Measurements from ENCODE around the gene CTDSP1.
A peak's percentile ranks its signal among the peaks of the same experiment; 100 is the strongest.

The CTDSP1 gene

GRCh38 chr2:218382785-218383184 lies 16.9 kb upstream of the CTDSP1 start:
- no peak overlapping the region for H3K27ac ChIP-seq (ENCODE audit: low read length)
- H3K27me3 ChIP-seq (ENCODE audit: control insufficient read depth in 1 of 2, insufficient read depth in 2 of 2, low read length in 2 of 2), result no peaks in the 10 kb centered on the region
- H3K9ac ChIP-seq (ENCODE audit: low read length in 2 of 2), result no peak overlapping the region
- H3K4me1 ChIP-seq (ENCODE audit: control insufficient read depth, insufficient read depth, low read length), result peaks cover 9% of the 10 kb centered on the region
- no peaks in the 10 kb centered on the region for H3K9me3 ChIP-seq (ENCODE audit: control insufficient read depth in 2 of 2, low read length in 2 of 2)
- H3K4me3 ChIP-seq (ENCODE audit: low read length in 2 of 2), result no peak overlapping the region
- no peaks in the 10 kb centered on the region for H3K36me3 ChIP-seq (ENCODE audit: control insufficient read depth in 2 of 2, insufficient read depth in 2 of 2, low read length in 2 of 2)

GRCh38 chr2:218383892-218384519 lies 15.7 kb upstream of the CTDSP1 start:
- Histone ChIP-seq H3K36me3 (ENCODE audit: control insufficient read depth in 2 of 2, insufficient read depth in 2 of 2, low read length in 2 of 2) (no peaks in the 10 kb centered on the region), H3K27ac (ENCODE audit: low read length) (no peak overlapping the region), H3K4me1 (ENCODE audit: control insufficient read depth, insufficient read depth, low read length) (peaks cover 11% of the 10 kb centered on the region), H3K4me3 (ENCODE audit: low read length in 2 of 2) (no peak overlapping the region), H3K9ac (ENCODE audit: low read length in 2 of 2) (no peak overlapping the region), H3K27me3 (ENCODE audit: control insufficient read depth in 1 of 2, insufficient read depth in 2 of 2, low read length in 2 of 2) (no peaks in the 10 kb centered on the region), H3K9me3 (ENCODE audit: control insufficient read depth in 2 of 2, low read length in 2 of 2) (no peaks in the 10 kb centered on the region)

GRCh38 chr2:218384975-218385374 lies 14.7 kb upstream of the CTDSP1 start:
- no peaks in the 10 kb centered on the region for H3K27me3 ChIP-seq (ENCODE audit: control insufficient read depth in 1 of 2, insufficient read depth in 2 of 2, low read length in 2 of 2)
- H3K4me1 ChIP-seq (ENCODE audit: control insufficient read depth, insufficient read depth, low read length), result peaks cover 11% of the 10 kb centered on the region
- no peak overlapping the region for H3K9ac ChIP-seq (ENCODE audit: low read length in 2 of 2)
- no peak overlapping the region for H3K27ac ChIP-seq (ENCODE audit: low read length)
- H3K9me3 ChIP-seq (ENCODE audit: control insufficient read depth in 2 of 2, low read length in 2 of 2), result no peaks in the 10 kb centered on the region
- no peaks in the 10 kb centered on the region for H3K36me3 ChIP-seq (ENCODE audit: control insufficient read depth in 2 of 2, insufficient read depth in 2 of 2, low read length in 2 of 2)
- no peak overlapping the region for H3K4me3 ChIP-seq (ENCODE audit: low read length in 2 of 2)

- no peaks in the 10 kb centered on the region for H3K36me3 ChIP-seq (ENCODE audit: control insufficient read depth in 2 of 2, insufficient read depth in 2 of 2, low read length in 2 of 2)
- H3K9ac ChIP-seq (ENCODE audit: low read length in 2 of 2), result no peak overlapping the region
- H3K4me3 ChIP-seq (ENCODE audit: low read length in 2 of 2), result peak overlapping the region; percentile 20 to 72
- H3K4me1 ChIP-seq (ENCODE audit: control insufficient read depth, insufficient read depth, low read length), result peaks cover 11% of the 10 kb centered on the region
- H3K27ac ChIP-seq (ENCODE audit: low read length), result no peak overlapping the region
- no peaks in the 10 kb centered on the region for H3K9me3 ChIP-seq (ENCODE audit: control insufficient read depth in 2 of 2, low read length in 2 of 2)
- H3K27me3 ChIP-seq (ENCODE audit: control insufficient read depth in 1 of 2, insufficient read depth in 2 of 2, low read length in 2 of 2), result no peaks in the 10 kb centered on the region
Measured at GRCh38 chr2:218386505-218387368, 12.9 kb upstream of the CTDSP1 start.

- Histone ChIP-seq H3K36me3 (ENCODE audit: control insufficient read depth in 2 of 2, insufficient read depth in 2 of 2, low read length in 2 of 2) (no peaks in the 10 kb centered on the region), H3K27ac (ENCODE audit: low read length) (no peak overlapping the region), H3K4me3 (ENCODE audit: low read length in 2 of 2) (peak overlapping the region; percentile 20 to 72), H3K27me3 (ENCODE audit: control insufficient read depth in 1 of 2, insufficient read depth in 2 of 2, low read length in 2 of 2) (no peaks in the 10 kb centered on the region), H3K4me1 (ENCODE audit: control insufficient read depth, insufficient read depth, low read length) (peaks cover 11% of the 10 kb centered on the region), H3K9ac (ENCODE audit: low read length in 2 of 2) (no peak overlapping the region), H3K9me3 (ENCODE audit: control insufficient read depth in 2 of 2, low read length in 2 of 2) (no peaks in the 10 kb centered on the region)
Measured at GRCh38 chr2:218387369-218388194, 12.1 kb upstream of the CTDSP1 start.

- Histone ChIP-seq H3K4me3 (ENCODE audit: low read length in 2 of 2) (no peak overlapping the region), H3K27me3 (ENCODE audit: control insufficient read depth in 1 of 2, insufficient read depth in 2 of 2, low read length in 2 of 2) (no peaks in the 10 kb centered on the region), H3K4me1 (ENCODE audit: control insufficient read depth, insufficient read depth, low read length) (peaks cover 11% of the 10 kb centered on the region), H3K9me3 (ENCODE audit: control insufficient read depth in 2 of 2, low read length in 2 of 2) (no peaks in the 10 kb centered on the region), H3K36me3 (ENCODE audit: control insufficient read depth in 2 of 2, insufficient read depth in 2 of 2, low read length in 2 of 2) (no peaks in the 10 kb centered on the region), H3K9ac (ENCODE audit: low read length in 2 of 2) (no peak overlapping the region), H3K27ac (ENCODE audit: low read length) (no peak overlapping the region)
Measured at GRCh38 chr2:218389333-218390150, 10.1 kb upstream of the CTDSP1 start.

GRCh38 chr2:218391202-218391601 lies 8.5 kb upstream of the CTDSP1 start:
- no peaks in the 10 kb centered on the region for H3K9me3 ChIP-seq (ENCODE audit: control insufficient read depth in 2 of 2, low read length in 2 of 2)
- no peak overlapping the region for H3K27ac ChIP-seq (ENCODE audit: low read length)
- H3K4me1 ChIP-seq (ENCODE audit: control insufficient read depth, insufficient read depth, low read length), result peaks cover 15% of the 10 kb centered on the region
- H3K36me3 ChIP-seq (ENCODE audit: control insufficient read depth in 2 of 2, insufficient read depth in 2 of 2, low read length in 2 of 2), result no peaks in the 10 kb centered on the region
- H3K9ac ChIP-seq (ENCODE audit: low read length in 2 of 2), result no peak overlapping the region
- no peak overlapping the region for H3K4me3 ChIP-seq (ENCODE audit: low read length in 2 of 2)
- H3K27me3 ChIP-seq (ENCODE audit: control insufficient read depth in 1 of 2, insufficient read depth in 2 of 2, low read length in 2 of 2), result no peaks in the 10 kb centered on the region

GRCh38 chr2:218392459-218392858 lies 7.2 kb upstream of the CTDSP1 start:
- Histone ChIP-seq H3K4me3 (ENCODE audit: low read length in 2 of 2) (no peak overlapping the region), H3K27ac (ENCODE audit: low read length) (no peak overlapping the region), H3K36me3 (ENCODE audit: control insufficient read depth in 2 of 2, insufficient read depth in 2 of 2, low read length in 2 of 2) (no peaks in the 10 kb centered on the region), H3K27me3 (ENCODE audit: control insufficient read depth in 1 of 2, insufficient read depth in 2 of 2, low read length in 2 of 2) (no peaks in the 10 kb centered on the region), H3K4me1 (ENCODE audit: control insufficient read depth, insufficient read depth, low read length) (peaks cover 20% of the 10 kb centered on the region), H3K9me3 (ENCODE audit: control insufficient read depth in 2 of 2, low read length in 2 of 2) (no peaks in the 10 kb centered on the region), H3K9ac (ENCODE audit: low read length in 2 of 2) (no peak overlapping the region)

- Histone ChIP-seq H3K9ac (ENCODE audit: low read length in 2 of 2) (no peak overlapping the region), H3K27ac (ENCODE audit: low read length) (no peak overlapping the region), H3K9me3 (ENCODE audit: control insufficient read depth in 2 of 2, low read length in 2 of 2) (no peaks in the 10 kb centered on the region), H3K36me3 (ENCODE audit: control insufficient read depth in 2 of 2, insufficient read depth in 2 of 2, low read length in 2 of 2) (no peaks in the 10 kb centered on the region), H3K4me3 (ENCODE audit: low read length in 2 of 2) (no peak overlapping the region), H3K4me1 (ENCODE audit: control insufficient read depth, insufficient read depth, low read length) (peaks cover 20% of the 10 kb centered on the region), H3K27me3 (ENCODE audit: control insufficient read depth in 1 of 2, insufficient read depth in 2 of 2, low read length in 2 of 2) (no peaks in the 10 kb centered on the region)
Measured at GRCh38 chr2:218392891-218393462, 6.7 kb upstream of the CTDSP1 start.

Data from stomach smooth muscle (tissue), 2 donors.